Nephron progenitor cell (in vitro differentiated cells): ENCODE data around the gene DLX5.
A peak's percentile ranks its signal among the peaks of the same experiment; 100 is the strongest.

ENCODE experiments used
- DNase-seq: peaks from one replicate; pipeline ENCODE4 v3.0.0; 2021
- H3K27ac Mint-ChIP-seq: 2 replicates; pipeline ENCODE4 v1.8.0; 2021; ENCODE audit warnings: mild to moderate bottlenecking, moderate library complexity, mixed read lengths
- H3K27me3 Mint-ChIP-seq: 2 replicates; pipeline ENCODE4 v1.8.0; 2021; ENCODE audit warnings: mild to moderate bottlenecking, low read depth, mixed read lengths; ENCODE audit not compliant: poor library complexity
- H3K36me3 Mint-ChIP-seq: 2 replicates; pipeline ENCODE4 v1.8.0; 2021; ENCODE audit warnings: low read depth, mixed read lengths
- H3K4me1 Mint-ChIP-seq: 2 replicates; pipeline ENCODE4 v1.8.0; 2021; ENCODE audit warnings: mixed read lengths
- H3K4me3 Mint-ChIP-seq: 2 replicates; pipeline ENCODE4 v1.8.0; 2021; ENCODE audit warnings: mild to moderate bottlenecking, moderate library complexity, mixed read lengths
- H3K9me3 Mint-ChIP-seq: 2 replicates; pipeline ENCODE4 v1.8.0; 2021; ENCODE audit warnings: mild to moderate bottlenecking, moderate library complexity, mixed read lengths
- TF ChIP-seq, protein P1 (sequence below): fragments of 200-600 bp; sonication (generic); IDR thresholded peaks from 2 replicates; pipeline ENCODE4 v1.5.0; 2021; ENCODE audit warnings: antibody characterized with exemption

DLX5 gene

DNA sequence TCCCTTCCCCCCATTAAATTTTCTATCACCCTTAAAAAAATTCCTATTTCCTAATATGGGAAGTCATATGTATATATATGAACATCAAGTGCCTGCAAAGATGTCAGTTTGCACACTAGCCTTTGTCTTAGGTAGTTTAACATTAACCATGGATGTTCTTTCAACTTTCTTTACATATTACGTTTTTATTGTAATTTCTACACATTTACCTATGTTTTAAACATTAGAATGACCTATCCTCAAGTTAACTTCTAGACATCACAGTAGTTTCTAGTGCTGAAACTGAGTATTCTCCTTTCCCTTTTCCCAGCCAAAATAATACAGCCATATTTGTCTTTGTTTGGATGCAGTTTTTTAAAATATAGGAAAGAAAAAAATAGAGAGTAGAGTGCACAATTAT, 13.5 kb downstream of the DLX5 start:
- TF ChIP-seq, protein P1, sequence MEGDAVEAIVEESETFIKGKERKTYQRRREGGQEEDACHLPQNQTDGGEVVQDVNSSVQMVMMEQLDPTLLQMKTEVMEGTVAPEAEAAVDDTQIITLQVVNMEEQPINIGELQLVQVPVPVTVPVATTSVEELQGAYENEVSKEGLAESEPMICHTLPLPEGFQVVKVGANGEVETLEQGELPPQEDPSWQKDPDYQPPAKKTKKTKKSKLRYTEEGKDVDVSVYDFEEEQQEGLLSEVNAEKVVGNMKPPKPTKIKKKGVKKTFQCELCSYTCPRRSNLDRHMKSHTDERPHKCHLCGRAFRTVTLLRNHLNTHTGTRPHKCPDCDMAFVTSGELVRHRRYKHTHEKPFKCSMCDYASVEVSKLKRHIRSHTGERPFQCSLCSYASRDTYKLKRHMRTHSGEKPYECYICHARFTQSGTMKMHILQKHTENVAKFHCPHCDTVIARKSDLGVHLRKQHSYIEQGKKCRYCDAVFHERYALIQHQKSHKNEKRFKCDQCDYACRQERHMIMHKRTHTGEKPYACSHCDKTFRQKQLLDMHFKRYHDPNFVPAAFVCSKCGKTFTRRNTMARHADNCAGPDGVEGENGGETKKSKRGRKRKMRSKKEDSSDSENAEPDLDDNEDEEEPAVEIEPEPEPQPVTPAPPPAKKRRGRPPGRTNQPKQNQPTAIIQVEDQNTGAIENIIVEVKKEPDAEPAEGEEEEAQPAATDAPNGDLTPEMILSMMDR, result no peak
- Mint-ChIP-seq H3K36me3 (no peaks in the 10 kb centered on the region), H3K9me3 (peaks cover 4% of the 10 kb centered on the region), H3K4me1 (peaks cover 7% of the 10 kb centered on the region), H3K4me3 (no peak overlapping the region), H3K27me3 (peaks cover 100% of the 10 kb centered on the region), H3K27ac (no peak overlapping the region)
- DNase-seq, result no peak

DNA sequence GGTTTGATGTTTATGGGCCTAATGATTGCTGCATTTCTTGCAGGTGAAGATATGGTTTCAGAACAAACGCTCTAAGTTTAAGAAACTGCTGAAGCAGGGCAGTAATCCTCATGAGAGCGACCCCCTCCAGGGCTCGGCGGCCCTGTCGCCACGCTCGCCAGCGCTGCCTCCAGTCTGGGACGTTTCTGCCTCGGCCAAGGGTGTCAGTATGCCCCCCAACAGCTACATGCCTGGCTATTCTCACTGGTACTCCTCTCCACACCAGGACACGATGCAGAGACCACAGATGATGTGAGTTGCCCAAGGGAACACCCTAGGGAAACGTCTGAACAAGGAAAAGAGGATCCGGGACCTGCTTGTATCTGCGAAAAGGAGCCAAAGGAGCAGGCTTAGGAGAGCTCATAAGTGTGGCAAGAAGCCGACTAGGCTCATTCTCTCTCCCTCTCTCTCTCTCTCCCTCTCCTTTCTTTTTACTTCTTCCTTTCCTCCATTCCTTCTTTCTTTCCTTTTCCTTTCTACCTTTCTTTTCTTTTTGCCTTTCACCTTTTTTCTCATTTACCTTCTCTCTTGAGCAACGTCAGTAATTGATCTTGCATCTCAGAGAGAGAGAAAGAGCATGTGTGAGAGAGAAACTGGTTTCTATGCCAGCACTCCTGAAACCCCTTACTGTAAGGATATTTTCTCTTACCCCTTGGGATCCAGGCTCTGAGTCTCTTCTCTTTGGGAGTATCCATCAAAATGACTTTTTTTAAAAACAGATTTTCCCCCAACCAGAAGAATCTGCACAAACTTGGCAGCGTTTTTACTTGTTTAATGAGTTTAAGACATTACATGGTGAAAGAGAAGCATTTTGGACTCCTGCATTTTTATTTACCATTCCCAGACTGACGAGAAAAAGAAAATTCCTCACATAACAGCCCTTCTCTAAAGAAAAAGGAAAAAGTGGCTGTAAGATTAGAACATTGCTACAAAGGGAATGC, 14.6 kb downstream of the DLX5 start:
- Mint-ChIP-seq H3K4me3 (no peak overlapping the region), H3K27me3 (peaks cover 100% of the 10 kb centered on the region), H3K36me3 (no peaks in the 10 kb centered on the region), H3K9me3 (peaks cover 4% of the 10 kb centered on the region), H3K4me1 (peaks cover 5% of the 10 kb centered on the region), H3K27ac (no peak overlapping the region)
- TF ChIP-seq, protein P1, result no peak
- no peak for DNase-seq

DNA sequence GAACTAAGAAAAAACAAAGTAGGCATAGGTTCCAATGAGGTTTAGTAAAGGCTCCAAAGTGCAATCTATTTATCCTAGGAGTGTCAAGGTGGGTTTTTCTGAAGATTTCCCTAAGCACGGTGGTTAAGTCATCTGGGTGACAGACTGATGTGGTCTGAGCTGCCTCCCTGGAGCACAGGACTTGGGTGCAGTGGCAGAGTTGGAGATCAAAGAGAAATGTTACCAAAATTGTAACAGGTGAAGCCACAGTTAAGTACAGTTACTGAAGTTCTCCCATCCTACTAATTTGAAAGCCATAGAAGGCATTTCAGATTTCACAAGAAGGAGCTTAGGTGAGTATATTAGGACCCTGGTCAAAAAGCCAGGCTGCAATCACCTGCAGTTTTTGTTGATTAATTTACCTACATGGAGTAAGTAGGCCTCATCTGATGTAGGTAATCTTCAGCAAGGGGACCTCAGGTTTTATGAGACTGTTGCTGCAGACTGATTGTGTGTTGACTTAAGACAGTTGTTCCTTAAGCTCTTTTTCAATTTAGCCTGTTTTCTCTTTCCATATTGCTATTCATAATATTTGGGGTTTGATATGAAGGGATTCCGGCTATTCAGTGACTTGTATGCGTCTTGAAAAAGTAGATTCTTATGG, 16.2 kb downstream of the DLX5 start:
- peaks cover 7% of the 10 kb centered on the region for H3K4me1 Mint-ChIP-seq
- no peaks in the 10 kb centered on the region for H3K36me3 Mint-ChIP-seq
- no peak overlapping the region for H3K4me3 Mint-ChIP-seq
- H3K27ac Mint-ChIP-seq, result no peak overlapping the region
- peaks cover 4% of the 10 kb centered on the region for H3K9me3 Mint-ChIP-seq
- DNase-seq, result no peak
- peaks cover 100% of the 10 kb centered on the region for H3K27me3 Mint-ChIP-seq
- TF ChIP-seq, protein P1, result no peak

DNA sequence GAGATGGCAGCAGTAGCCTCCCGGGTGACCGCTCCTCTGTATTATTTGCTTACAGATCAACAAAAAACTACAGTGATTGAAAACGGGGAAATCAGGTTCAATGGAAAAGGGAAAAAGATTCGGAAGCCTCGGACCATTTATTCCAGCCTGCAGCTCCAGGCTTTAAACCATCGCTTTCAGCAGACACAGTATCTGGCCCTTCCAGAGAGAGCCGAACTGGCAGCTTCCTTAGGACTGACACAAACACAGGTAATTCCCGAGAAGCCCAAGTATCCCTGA, 17.1 kb downstream of the DLX5 start:
- Mint-ChIP-seq H3K27me3 (peaks cover 100% of the 10 kb centered on the region), H3K4me3 (no peak overlapping the region), H3K4me1 (peaks cover 14% of the 10 kb centered on the region), H3K27ac (no peak overlapping the region), H3K36me3 (no peaks in the 10 kb centered on the region), H3K9me3 (peaks cover 4% of the 10 kb centered on the region)
- TF ChIP-seq, protein P1, result no peak
- DNase-seq, result no peak

DNA sequence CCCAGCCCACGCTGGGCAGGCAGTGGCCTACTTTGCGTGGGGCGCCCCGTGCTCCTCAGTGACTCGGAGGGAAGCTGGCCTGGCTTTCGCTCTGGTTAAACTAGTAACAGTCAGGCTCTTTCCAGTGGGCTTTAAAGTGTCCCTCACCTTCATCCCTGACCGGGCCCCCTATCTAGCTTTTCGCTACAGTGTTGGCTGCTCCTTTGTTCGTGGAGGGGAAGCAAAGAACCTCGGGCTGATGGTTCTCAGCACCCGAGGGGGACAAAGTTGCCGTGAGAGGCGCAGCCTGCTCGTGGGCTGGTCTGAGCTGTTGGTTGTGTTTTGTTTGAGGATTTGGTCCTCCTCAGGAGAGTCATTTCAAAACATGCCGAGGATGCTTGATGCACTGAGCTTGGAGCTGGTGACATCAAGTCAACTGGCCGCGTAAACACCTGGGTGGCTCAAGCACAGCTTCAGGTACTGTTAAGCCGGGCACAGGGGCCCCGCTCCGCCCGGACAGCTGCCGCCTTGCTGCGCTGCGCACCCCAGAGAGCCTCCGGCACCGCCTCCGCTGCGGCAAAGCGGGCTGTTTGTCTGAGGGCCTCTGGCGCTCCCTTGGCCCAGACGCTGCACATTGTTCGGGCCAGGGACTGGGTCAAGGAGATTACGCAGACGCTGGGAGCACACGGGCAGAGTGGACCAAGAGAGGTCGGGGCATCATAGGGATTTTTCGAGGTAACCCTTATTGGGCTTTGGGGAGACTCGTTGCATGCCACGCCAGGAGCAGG, 17.6 kb downstream of the DLX5 start:
- Mint-ChIP-seq H3K4me3 (peak overlapping the region; percentile 72), H3K36me3 (no peaks in the 10 kb centered on the region), H3K4me1 (peaks cover 14% of the 10 kb centered on the region), H3K27me3 (peaks cover 100% of the 10 kb centered on the region), H3K9me3 (peaks cover 4% of the 10 kb centered on the region), H3K27ac (no peak overlapping the region)
- no peak for DNase-seq
- TF ChIP-seq, protein P1, result no peak
